ENCODE measurements around the gene ELAVL1.

The ELAVL1 gene

DNA sequence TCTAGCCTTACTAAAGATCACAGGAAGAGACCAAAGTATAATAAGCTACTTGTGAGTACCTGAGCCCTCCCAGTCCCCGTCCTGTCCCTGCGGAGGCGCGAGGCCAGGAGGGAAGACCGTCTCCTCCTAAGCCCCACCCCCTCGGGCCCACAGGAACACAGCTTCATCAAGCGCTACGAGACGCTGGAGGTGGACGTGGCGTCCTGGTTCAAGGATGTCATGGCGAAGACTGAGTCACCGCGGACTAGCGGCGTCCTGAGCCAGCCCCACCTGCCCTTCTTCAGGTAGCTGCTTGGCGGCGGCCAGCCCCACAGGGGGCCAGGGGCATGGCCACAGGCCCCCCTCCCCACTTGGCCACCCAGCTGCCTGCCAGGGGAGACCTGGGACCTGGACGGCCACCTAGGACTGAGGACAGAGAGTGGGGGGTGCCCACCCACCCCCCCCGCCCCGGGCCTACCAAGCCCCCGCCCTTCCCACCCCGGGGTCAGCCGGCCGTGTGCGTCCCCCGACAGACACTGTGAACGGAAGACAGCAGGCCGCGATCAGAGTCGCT lies 93.2 kb downstream of the ELAVL1 start:
- TF ChIP-seq, protein P1, sequence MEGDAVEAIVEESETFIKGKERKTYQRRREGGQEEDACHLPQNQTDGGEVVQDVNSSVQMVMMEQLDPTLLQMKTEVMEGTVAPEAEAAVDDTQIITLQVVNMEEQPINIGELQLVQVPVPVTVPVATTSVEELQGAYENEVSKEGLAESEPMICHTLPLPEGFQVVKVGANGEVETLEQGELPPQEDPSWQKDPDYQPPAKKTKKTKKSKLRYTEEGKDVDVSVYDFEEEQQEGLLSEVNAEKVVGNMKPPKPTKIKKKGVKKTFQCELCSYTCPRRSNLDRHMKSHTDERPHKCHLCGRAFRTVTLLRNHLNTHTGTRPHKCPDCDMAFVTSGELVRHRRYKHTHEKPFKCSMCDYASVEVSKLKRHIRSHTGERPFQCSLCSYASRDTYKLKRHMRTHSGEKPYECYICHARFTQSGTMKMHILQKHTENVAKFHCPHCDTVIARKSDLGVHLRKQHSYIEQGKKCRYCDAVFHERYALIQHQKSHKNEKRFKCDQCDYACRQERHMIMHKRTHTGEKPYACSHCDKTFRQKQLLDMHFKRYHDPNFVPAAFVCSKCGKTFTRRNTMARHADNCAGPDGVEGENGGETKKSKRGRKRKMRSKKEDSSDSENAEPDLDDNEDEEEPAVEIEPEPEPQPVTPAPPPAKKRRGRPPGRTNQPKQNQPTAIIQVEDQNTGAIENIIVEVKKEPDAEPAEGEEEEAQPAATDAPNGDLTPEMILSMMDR (IDR thresholded peaks at IDR 0.05; ENCODE audit: insufficient read depth, missing control alignments): no peak
- FAIRE-seq (no peak), DNase-seq (ENCODE audit: insufficient read length, low spot score) (no peak)

DNA sequence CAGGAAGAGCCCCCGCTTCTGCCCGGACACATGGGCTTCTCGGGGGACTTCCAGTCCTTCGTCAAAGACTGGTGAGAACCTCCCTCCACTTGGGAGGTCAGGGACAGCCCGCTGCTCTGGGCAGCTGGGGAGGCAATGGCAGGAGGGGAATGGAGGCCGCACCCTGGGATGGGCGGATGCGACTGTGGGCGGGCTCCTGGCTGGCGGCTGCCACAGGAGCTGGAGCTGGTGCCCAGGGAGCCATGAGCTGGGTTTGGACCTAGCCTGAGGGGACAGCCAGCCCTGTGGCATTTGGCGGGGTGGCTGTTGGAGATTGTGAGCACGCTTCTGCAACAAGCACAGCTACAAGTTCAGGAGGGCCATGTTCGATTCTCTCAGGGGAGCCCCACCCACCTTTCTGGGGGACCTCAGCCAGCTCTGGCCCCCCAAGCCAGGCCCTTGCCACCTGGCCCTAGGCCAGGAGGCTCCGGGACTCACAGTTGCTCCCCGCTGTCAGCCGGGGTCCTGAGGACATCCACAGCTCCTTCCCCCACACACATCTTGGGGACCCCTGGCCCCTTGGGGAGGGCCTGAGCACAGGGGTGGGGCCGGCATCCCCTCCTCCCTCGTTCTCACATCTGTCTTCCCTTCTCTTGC lies 93.8 kb downstream of the ELAVL1 start:
- TF ChIP-seq, protein P1 (IDR thresholded peaks at IDR 0.05; ENCODE audit: insufficient read depth, missing control alignments): no peak
- no peak for DNase-seq (ENCODE audit: insufficient read length, low spot score)
- no peak for FAIRE-seq

DNA sequence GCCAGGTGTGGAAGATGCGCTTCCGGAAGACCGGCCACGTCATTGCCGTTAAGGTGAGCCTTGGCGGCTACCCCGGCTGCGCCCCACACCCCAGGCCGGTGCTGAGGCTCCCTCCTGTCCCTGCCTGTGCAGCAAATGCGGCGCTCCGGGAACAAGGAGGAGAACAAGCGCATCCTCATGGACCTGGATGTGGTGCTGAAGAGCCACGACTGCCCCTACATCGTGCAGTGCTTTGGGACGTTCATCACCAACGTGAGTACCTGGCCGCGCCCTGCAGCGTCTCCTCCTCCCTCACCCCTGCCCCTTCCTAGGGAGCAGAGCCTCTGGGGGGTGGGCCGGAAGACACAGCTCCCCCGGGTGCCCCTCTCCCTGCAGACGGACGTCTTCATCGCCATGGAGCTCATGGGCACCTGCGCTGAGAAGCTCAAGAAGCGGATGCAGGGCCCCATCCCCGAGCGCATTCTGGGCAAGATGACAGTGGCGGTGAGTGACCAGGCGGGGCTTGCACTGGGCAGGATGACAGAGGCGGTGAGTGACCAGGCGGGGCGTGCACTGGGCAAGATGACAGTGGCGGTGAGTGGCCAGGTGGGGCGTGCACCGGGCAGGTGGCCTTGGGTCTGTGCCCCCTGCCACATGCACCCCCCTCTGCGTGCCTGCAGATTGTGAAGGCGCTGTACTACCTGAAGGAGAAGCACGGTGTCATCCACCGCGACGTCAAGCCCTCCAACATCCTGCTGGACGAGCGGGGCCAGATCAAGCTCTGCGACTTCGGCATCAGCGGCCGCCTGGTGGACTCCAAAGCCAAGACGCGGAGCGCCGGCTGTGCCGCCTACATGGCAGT lies 94.9 kb downstream of the ELAVL1 start:
- FAIRE-seq (no peak), DNase-seq (ENCODE audit: insufficient read length, low spot score) (no peak)
- TF ChIP-seq, protein P1 (IDR thresholded peaks at IDR 0.05; ENCODE audit: insufficient read depth, missing control alignments): no peak

DNA sequence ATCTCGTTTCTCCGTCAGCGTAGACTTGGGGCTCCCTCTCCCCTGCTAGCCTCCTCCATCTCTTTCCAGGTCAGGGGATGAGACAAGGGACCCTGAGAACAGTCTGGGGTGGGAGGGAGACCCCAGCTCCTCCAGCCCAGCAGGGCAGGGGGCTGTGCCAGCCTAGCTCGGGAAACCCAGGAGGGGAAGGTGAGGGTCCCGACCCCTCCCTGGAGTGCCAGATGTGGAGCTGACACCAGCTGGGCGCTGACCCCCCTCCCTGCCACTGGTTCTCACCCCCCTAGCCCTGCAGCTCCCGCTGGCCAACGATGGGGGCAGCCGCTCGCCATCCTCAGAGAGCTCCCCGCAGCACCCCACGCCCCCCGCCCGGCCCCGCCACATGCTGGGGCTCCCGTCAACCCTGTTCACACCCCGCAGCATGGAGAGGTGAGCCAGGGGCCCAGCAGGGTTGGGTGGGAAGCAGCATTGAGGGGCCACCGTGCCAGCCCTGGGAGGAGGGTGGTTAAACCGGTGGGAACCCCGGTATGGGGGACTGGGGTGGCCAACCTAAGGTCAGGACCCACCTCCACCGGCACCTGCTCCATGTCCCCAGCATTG lies 95.9 kb downstream of the ELAVL1 start:
- DNase-seq (ENCODE audit: insufficient read length, low spot score) (no peak), FAIRE-seq (no peak)
- TF ChIP-seq, protein P1 (IDR thresholded peaks at IDR 0.05; ENCODE audit: insufficient read depth, missing control alignments): no peak

DNA sequence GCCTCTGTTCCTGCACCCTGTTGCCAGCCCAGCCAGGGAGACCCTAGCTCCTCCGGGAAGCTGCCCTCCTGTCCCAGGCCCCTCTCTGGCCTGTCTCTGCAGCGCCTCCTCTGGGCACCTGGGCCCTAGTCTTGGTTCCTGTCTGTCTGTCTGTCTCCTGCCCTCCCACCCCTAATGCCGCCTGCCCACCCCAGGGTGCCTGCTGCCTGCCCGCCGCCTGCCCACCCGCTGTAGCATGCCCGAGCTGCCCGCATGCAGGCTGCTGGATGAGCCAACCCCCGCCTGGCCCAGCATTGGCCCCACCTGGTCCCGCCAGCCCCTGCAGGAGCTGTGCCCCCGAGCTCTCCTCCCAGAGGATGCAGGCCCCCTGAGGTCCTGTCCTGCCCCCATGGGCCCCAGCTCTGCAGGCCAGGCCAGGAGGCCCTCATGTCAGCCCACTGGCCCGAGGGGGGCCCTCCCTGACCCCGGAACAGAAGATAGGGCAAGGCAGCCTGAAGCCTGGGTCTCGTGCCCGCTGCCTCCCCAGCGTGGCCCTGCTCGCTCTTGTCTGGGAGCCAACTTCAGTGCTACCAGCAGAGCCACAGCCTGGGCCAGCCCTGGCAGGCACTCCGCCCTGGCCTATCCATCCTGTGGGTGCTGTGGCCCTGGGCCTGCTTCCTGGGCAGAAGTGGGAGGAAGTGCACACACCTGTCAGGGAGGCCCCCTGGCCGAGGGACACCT lies 96.5 kb downstream of the ELAVL1 start:
- FAIRE-seq (no peak), DNase-seq (ENCODE audit: insufficient read length, low spot score) (no peak)
- TF ChIP-seq, protein P1 (IDR thresholded peaks at IDR 0.05; ENCODE audit: insufficient read depth, missing control alignments): no peak
